Mesothelial cell of epicardium (in vitro differentiated cells): ENCODE data around the gene GCNT2. TPM values are rescaled to one million over a fixed set of nuclear protein-coding genes. Genes with fewer than 3 reads are reported as not detected.

Experiments
- DNase-seq, 2 experiments: peaks; one replicate each; pipeline ENCODE4 v3.0.0; 2021; ENCODE audit warnings: low spot score in 2 of 2; ENCODE audit not compliant: unreplicated experiment in 2 of 2
- H3K27ac Mint-ChIP-seq: 2 replicates; pipeline ENCODE4 v1.8.0; 2021; ENCODE audit warnings: mixed read lengths
- H3K27me3 Mint-ChIP-seq: 2 replicates; pipeline ENCODE4 v1.8.0; 2021; ENCODE audit warnings: low read depth, mixed read lengths
- H3K36me3 Mint-ChIP-seq: 2 replicates; pipeline ENCODE4 v1.8.0; 2021; ENCODE audit warnings: mixed read lengths
- H3K4me1 Mint-ChIP-seq: 2 replicates; pipeline ENCODE4 v1.8.0; 2021; ENCODE audit warnings: mixed read lengths
- H3K4me3 Mint-ChIP-seq: 2 replicates; pipeline ENCODE4 v1.8.0; 2021; ENCODE audit warnings: mild to moderate bottlenecking, moderate library complexity, mixed read lengths
- H3K9me3 Mint-ChIP-seq: 2 replicates; pipeline ENCODE4 v1.8.0; 2021; ENCODE audit warnings: mixed read lengths
- total RNA-seq: library from RNA; stranded (reverse); gene quantifications from 3 replicates; pipeline ENCODE4 v1.2.1, GENCODE V29; 2021
- TF ChIP-seq, protein P1 (sequence below): fragments of 200-600 bp; sonication (generic); IDR thresholded peaks from one replicate; pipeline ENCODE4 v1.5.0; 2021; ENCODE audit warnings: antibody characterized with exemption; ENCODE audit not compliant: unreplicated experiment

GCNT2 gene
- total RNA-seq, 1 donor from 2014 or later, result 29.3 TPM

DNA sequence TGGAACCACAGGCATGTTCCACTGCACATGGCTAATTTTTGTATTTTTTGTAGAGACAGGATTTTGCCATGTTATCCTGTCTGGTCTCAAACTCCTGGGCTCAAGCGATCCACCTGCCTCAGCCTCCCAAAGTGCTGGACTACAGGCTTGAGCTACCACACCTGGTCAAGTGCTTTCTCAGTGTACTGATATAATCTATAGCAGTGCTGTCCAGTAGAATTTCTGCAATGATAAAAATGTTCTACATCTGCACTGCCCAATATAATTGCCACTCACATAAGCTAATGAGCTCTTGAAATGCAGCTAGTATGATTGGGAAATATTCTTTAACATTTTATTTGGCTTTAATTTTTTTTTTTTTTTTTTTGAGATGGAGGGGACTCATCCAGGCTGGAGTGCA, 109.0 kb downstream of the GCNT2 start:
- Mint-ChIP-seq H3K27ac (no peak overlapping the region), H3K4me1 (peaks cover 6% of the 10 kb centered on the region), H3K4me3 (no peak overlapping the region), H3K36me3 (peaks cover 9% of the 10 kb centered on the region), H3K27me3 (no peaks in the 10 kb centered on the region), H3K9me3 (no peaks in the 10 kb centered on the region)
- DNase-seq, result no peak
- TF ChIP-seq, protein P1, sequence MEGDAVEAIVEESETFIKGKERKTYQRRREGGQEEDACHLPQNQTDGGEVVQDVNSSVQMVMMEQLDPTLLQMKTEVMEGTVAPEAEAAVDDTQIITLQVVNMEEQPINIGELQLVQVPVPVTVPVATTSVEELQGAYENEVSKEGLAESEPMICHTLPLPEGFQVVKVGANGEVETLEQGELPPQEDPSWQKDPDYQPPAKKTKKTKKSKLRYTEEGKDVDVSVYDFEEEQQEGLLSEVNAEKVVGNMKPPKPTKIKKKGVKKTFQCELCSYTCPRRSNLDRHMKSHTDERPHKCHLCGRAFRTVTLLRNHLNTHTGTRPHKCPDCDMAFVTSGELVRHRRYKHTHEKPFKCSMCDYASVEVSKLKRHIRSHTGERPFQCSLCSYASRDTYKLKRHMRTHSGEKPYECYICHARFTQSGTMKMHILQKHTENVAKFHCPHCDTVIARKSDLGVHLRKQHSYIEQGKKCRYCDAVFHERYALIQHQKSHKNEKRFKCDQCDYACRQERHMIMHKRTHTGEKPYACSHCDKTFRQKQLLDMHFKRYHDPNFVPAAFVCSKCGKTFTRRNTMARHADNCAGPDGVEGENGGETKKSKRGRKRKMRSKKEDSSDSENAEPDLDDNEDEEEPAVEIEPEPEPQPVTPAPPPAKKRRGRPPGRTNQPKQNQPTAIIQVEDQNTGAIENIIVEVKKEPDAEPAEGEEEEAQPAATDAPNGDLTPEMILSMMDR, result no peak

DNA sequence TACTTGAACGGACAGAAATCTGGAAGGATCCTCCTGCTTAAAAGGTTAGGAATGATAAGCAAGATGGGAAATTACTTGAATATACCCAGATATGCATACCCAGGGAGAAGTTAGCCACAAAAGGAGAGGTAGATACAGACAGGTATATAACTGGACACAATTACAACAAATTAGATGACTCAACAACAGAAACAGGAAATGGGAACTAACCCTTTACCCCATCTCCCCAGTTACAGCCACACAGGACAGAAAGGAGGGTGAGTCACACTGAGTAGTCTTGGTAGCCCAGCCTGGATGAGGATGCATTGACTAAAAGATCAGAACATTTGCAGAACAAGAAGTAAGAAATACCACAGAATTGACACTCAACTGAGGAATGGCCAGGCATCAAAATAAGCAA, 112.1 kb downstream of the GCNT2 start:
- Mint-ChIP-seq H3K9me3 (peaks cover 6% of the 10 kb centered on the region), H3K36me3 (peaks cover 5% of the 10 kb centered on the region), H3K27ac (no peak overlapping the region), H3K4me1 (no peaks in the 10 kb centered on the region), H3K27me3 (no peaks in the 10 kb centered on the region), H3K4me3 (no peak overlapping the region)
- no peak for DNase-seq
- TF ChIP-seq, protein P1, result no peak

- no peak overlapping the region for H3K4me3 Mint-ChIP-seq
Measured at GRCh38 chr6:10640412-10640811, 119.3 kb downstream of the GCNT2 start.

GRCh38 chr6:10641528-10641927, 120.4 kb downstream of the GCNT2 start:
- Mint-ChIP-seq H3K36me3 (no peaks in the 10 kb centered on the region), H3K9me3 (peaks cover 9% of the 10 kb centered on the region), H3K27me3 (no peaks in the 10 kb centered on the region), H3K27ac (peak overlapping the region; percentile 4), H3K4me3 (no peak overlapping the region), H3K4me1 (peaks cover 7% of the 10 kb centered on the region)
- TF ChIP-seq, protein P1, result no peak
- no peak for DNase-seq

More at GRCh38 chr6:10640412-10640811, 119.3 kb downstream of the GCNT2 start:
- no peak overlapping the region for H3K27ac Mint-ChIP-seq
- no peaks in the 10 kb centered on the region for H3K27me3 Mint-ChIP-seq
- H3K36me3 Mint-ChIP-seq, result no peaks in the 10 kb centered on the region
- peaks cover 7% of the 10 kb centered on the region for H3K4me1 Mint-ChIP-seq
- TF ChIP-seq, protein P1, result no peak
- H3K9me3 Mint-ChIP-seq, result peaks cover 13% of the 10 kb centered on the region
- DNase-seq, result no peak

- Mint-ChIP-seq H3K9me3 (peaks cover 9% of the 10 kb centered on the region), H3K27me3 (no peaks in the 10 kb centered on the region), H3K4me3 (no peak overlapping the region), H3K4me1 (peaks cover 7% of the 10 kb centered on the region), H3K36me3 (no peaks in the 10 kb centered on the region), H3K27ac (no peak overlapping the region)
- TF ChIP-seq, protein P1, result no peak
- DNase-seq, result no peak
Measured at GRCh38 chr6:10643201-10643651, 122.1 kb downstream of the GCNT2 start.

DNA sequence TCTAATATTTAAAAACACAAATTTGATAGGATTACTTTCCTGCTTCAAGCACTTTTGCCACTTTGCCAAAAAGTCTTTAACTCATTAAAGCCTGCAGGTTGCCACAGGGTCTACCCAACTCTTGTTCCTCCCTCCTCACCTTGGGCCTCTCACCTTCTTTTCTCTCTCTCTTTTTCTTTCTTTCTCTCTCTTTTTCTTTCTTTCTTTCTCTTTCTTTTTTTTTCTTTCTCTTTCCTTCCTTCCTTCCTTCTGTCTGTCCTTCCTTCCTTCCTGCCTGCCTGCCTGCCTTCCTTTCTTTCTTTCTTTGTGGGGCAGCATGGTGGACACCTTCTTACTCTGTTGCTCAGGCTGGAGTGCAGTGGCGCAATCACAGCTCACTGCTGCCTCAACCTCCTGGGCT, 123.1 kb downstream of the GCNT2 start:
- TF ChIP-seq, protein P1, result no peak
- no peak for DNase-seq
- Mint-ChIP-seq H3K4me3 (no peak overlapping the region), H3K27ac (no peak overlapping the region), H3K36me3 (no peaks in the 10 kb centered on the region), H3K4me1 (peaks cover 7% of the 10 kb centered on the region), H3K27me3 (no peaks in the 10 kb centered on the region), H3K9me3 (peaks cover 7% of the 10 kb centered on the region)
